Upper lobe of left lung (tissue), 4 donors: ENCODE data around the gene TBL1XR1.

Experiments
- CTCF ChIP-seq, 6 experiments: fragments of 450-650 bp in 4 of 6; fragments of 200-600 bp in 2 of 6; sonication (generic) in 2 of 6; IDR thresholded peaks; one replicate each; pipeline ENCODE4 v1.5.1; 2016 to 2019; ENCODE audit warnings: antibody characterized with exemption in 6 of 6
- POLR2AphosphoS5 ChIP-seq, 2 donors: sonication (generic); formaldehyde crosslinking; IDR thresholded peaks; one replicate each; pipeline ENCODE4 v1.5.1; 2017; ENCODE audit warnings: antibody characterized with exemption in 2 of 2

DNA sequence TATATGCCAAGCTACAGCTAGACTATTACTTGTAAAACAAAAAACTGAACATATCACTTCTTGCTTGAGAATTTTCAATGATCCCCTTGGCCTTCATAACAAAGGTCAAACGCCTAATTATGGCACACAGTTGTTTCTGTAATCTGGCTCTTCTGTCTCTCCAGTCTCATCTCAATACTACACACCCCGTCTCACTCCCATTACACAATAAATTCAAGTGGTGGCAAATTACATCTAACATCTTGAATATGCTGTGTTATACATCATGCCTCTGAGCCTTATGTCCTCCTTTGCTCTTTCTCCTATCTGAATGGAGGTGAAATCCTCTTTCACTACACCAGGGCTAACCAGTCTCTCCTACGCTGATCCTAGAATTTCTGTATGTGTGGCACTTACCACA, 140.4 kb downstream of the TBL1XR1 start:
- TF ChIP-seq CTCF (IDR thresholded peaks at IDR 0.05) (no peak), POLR2AphosphoS5 (IDR thresholded peaks at IDR 0.05) (no peak)
